CD4-positive, alpha-beta T cell treated with Interferon alpha-2 for 1 hour (primary cell): ENCODE results near the gene SIPA1L2.
A peak's percentile ranks its signal among the peaks of the same experiment; 100 is the strongest.

ENCODE experiments used
- DNase-seq, 2 donors: peaks; one replicate each; pipeline ENCODE4 v3.0.0-alpha.2; 2020 to 2022

The SIPA1L2 gene, protein sequence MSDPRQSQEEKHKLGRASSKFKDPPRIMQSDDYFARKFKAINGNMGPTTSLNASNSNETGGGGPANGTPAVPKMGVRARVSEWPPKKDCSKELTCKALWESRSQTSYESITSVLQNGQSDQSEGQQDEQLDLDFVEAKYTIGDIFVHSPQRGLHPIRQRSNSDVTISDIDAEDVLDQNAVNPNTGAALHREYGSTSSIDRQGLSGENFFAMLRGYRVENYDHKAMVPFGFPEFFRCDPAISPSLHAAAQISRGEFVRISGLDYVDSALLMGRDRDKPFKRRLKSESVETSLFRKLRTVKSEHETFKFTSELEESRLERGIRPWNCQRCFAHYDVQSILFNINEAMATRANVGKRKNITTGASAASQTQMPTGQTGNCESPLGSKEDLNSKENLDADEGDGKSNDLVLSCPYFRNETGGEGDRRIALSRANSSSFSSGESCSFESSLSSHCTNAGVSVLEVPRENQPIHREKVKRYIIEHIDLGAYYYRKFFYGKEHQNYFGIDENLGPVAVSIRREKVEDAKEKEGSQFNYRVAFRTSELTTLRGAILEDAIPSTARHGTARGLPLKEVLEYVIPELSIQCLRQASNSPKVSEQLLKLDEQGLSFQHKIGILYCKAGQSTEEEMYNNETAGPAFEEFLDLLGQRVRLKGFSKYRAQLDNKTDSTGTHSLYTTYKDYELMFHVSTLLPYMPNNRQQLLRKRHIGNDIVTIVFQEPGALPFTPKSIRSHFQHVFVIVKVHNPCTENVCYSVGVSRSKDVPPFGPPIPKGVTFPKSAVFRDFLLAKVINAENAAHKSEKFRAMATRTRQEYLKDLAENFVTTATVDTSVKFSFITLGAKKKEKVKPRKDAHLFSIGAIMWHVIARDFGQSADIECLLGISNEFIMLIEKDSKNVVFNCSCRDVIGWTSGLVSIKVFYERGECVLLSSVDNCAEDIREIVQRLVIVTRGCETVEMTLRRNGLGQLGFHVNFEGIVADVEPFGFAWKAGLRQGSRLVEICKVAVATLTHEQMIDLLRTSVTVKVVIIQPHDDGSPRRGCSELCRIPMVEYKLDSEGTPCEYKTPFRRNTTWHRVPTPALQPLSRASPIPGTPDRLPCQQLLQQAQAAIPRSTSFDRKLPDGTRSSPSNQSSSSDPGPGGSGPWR (N-terminal part only)

DNA sequence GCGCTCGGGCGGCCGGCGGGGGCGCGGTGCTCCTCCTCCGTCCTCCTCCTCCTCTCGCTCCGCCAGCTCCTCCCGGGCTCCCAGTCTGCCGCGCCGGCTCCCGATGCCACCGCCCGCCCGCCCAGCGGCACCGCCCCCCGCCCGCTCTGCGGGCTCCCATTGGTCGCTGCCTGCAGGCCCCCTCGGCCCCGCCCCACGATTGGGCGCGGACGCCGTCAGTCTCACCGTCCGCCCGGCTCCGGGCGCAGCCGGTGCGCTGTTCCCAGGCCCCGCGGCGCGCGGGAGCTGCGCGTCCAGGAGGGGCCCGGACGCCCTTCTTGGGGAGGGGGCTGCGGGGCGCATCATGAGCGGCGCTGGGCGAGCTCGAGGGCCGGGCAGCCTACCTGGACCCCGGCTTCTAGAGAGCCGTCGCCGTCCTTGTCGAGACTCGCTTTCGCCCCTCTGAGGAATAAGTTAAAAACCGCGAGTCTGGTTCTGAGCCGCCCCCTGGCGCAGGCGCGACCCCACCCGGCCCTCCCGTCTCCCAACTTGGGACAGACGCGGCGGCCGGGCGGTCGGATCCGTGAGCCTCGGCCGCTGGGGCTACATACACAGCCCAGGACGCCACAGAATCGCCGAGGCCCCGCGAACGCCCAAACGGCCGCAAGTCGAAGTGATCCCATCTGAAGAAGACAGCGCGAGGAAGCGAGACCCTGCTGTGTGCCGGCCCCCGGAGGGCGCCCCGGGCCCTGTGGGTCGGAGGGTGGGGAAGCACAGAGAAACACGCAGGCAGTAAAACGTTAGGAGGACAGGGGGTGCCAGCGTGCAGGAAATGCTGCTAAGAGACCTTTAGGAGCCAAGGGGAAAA, at the start of gene SIPA1L2:
TSS of gene SIPA1L2 (minus strand) at position 87 of the 847 bp plus-strand sequence. CDS start 114,794 bp downstream, outside the sequence.
- DNase-seq = peak; percentile 82 to 89

DNA sequence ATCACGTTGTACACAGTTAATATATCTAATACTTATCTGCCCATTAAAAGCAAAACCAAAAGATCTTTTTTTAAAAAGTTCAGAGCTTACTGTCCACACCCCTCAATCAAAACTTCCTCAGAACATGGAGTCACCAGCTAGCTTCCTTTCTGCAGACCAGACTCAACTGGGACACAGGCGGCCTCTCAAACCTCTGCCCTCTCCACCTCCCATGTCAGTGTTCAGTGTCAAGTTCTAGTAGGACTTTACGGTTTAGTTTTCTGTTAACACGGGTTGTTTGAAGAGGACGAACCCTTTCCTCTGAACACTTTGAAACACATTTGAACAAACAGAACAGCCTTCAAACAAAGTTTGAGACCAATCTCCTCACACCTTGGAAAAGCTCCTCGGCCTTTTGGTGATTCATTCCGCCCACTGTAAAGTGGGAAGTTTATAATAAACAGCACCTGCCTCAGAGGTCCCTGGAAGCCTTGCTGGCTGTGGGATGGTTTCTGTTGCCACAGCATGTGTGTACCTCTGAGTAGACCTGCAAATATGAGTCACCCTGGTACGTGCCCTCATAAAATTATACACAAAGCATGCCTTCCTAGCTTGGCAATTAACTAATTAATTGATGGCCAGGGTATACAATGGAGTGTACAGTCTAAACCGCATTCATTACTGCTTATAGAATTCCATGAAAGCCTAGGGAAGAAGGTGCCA, 48.4 kb upstream of the SIPA1L2 start:
- no peak for DNase-seq

DNA sequence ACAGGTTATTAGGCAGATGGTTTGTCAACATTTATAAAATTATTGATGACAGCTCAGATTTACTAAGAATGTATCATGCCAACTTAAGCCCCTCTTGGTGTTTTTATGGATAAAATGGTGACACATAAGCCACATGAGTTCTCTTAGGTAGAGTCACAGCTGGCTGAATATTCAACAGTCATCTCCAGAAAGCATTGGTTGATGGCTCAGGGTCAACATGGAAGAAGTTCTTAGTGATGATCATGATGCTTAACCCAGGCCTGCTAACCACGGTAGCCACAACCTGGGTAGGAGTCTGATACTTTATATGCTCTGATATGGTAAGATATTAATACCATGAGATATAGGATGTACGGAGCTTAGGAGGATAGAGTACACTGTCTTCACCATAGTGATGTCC, 46.4 kb upstream of the SIPA1L2 start:
- DNase-seq = no peak

- DNase-seq = no peak
These were observed 46.0 kb upstream of the SIPA1L2 start for GRCh38 chr1:232675898-232676297.

GRCh38 chr1:232675260-232675659, 45.3 kb upstream of the SIPA1L2 start:
- no peak for DNase-seq

DNA sequence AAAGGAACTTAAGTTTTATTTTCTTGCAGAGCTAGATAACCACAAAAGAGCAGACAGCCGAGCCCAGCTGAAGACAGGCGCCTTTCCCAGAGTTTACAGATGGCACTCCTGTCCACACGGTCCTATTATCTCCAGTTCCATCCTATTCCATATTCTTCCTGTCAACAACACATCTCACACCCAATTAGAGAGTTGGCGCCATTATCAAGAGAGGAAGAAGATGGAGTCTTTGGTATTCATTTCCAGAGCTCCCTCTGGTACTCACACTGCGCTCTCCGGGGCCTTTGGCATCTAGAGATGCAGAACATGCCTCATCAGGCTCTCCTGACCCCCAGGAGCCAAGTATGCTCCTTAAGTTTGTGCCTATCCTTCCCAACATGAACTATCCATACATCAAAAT, 43.3 kb upstream of the SIPA1L2 start:
- no peak for DNase-seq

GRCh38 chr1:232669981-232670747, 40.2 kb upstream of the SIPA1L2 start:
- DNase-seq = no peak

GRCh38 chr1:232667778-232668165, 37.8 kb upstream of the SIPA1L2 start:
- no peak for DNase-seq

DNA sequence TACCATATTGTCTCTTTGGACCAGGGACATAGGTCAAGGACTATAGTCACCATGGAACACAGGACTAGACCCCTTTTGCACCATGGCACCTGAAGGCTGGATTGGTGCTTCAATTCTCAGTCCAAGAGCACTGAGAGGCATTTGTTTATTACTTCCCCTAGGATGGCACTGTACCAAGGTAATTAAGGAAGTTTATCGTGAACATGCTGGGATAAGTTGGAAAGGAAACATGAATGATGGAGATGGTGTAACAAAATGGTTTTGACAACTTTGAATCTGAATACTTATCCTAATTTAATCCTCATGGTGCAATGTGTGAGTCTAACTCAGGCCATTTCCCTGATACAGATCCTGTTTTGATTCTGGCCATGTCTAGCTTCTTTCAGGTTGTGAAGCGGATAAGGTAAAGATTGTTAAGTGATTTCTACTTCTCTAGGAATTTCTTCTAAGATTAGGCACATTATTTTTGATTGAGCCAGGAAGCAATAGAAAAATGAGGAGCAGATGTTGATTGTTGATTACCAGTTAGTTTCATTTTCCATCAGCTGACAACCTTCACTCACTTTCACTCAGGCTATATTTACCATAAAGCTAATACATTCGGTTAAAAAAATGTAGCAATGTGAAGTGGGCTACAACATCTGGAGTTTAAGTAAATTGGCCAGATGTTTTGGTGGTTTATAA, 37.3 kb upstream of the SIPA1L2 start:
- no peak for DNase-seq

- DNase-seq = no peak
These were observed 35.2 kb upstream of the SIPA1L2 start for GRCh38 chr1:232664844-232665777.

GRCh38 chr1:232662910-232663309, 33.0 kb upstream of the SIPA1L2 start:
- DNase-seq = no peak

- DNase-seq = no peak
These were observed 28.5 kb upstream of the SIPA1L2 start for GRCh38 chr1:232658386-232658785.

DNA sequence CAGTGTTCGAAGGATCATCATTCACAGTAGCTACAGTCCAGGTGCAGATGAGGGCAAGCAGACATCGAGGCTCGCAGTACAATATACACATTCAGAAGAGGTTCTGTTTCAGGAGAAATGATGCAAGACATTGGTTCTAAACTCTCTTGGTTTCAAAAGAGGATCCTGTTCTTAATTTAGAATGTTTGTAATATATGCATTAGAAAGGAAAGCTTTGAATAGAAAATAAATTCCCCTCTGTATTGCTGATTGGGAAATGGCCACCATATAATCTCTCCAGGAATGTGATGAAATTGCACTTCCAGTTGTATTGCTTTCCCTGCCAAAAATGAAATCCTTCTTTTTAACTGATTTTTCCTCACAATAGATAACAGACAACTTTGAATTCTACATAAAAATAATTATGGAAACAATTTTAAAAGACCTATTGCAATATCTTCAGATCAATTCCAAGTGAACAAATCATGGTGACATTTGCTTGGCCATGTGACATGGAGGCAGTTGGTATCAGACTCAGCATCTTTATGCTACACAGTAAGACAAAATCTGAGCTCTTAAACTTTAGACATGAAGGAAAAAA, 27.6 kb upstream of the SIPA1L2 start:
- no peak for DNase-seq

GRCh38 chr1:232655746-232656085, 25.8 kb upstream of the SIPA1L2 start:
- DNase-seq = no peak

- DNase-seq = no peak
These were observed 25.3 kb upstream of the SIPA1L2 start for GRCh38 chr1:232655028-232655745.

DNA sequence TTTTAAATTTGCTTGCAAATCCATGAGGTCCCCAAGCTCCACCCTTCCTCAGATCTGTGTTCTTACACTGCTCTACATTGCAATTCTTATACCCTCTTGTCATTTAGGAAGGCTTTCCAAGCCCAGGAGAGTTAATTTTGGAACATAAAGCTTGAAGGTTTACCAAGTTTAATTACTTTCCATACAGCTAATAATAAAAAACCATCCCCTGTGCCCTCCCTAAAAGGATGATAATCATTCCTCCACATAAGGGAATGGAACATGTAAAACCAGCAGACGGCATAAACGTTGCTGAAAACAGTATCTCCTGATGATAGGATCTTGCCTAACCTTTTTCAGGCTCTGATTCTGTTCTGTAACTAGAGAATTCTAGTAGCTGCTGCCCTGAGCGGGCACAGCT, 23.9 kb upstream of the SIPA1L2 start:
- DNase-seq = no peak

DNA sequence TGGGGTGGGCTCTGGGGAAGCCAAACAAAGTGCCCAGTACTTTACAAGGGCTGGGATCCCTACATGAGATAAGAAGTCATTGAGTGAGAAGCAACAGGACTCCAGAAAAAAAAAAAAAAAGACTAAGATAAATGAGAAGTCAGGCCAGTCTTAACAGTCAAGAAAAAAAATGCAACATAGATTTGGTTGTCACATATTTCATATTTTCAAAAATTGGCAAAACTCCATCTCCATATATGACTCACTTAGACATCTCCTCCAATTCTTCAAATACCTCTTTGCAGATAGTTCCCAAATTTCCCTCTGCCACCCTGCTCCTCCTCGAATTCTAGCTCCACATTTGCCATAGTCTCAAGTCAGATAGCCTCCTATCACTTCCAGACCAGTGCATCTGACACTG, 20.9 kb upstream of the SIPA1L2 start:
- no peak for DNase-seq

GRCh38 chr1:232650418-232650817, 20.5 kb upstream of the SIPA1L2 start:
- DNase-seq = no peak
